ENCODE results near the gene RCBTB1. TPM values are rescaled to one million over a fixed set of nuclear protein-coding genes. Genes with fewer than 3 reads are reported as not detected.
A peak's percentile ranks its signal among the peaks of the same experiment; 100 is the strongest.

Gene RCBTB1
- total RNA-seq, 1 donor from 2014 or later = 54.2 TPM

DNA sequence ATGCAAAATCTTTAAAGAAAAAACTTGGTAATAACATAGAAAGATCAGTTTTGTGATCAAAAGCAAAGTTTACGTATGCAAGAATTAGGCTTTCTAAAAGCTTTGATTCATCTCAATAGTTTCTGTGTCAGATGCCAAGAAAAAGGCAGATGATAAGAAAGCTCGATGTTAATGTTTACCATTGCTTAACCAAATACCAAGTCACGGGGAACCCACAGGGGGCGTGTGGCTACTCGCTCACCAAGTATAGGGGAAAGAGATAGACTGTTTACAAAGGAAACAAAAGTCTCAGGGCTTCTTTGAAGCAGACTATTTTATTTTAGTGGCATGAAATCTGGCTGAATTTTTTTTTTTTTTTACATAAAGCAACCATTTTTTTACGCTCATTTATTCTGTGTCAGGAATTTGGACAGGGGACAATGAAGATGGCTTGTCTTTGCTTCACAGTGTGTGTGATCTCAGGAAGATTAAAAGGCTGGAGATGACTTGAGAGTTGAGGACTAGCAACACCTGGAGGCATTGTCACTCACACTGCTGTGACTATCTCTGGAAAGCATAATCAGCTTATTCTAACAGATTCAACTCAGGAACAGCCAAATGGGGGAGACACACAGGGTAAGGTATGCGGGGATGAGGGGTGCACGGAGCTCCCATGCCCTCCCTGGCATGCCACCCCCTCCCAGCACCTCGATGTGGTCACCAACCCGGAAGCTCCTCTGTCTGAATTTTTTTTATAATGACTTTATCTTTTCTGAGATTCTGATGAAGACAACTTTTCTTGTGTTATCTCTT lies 24.9 kb downstream of the RCBTB1 start:
- peaks cover 6% of the 10 kb centered on the region for H3K36me3 ChIP-seq
- Mint-ChIP-seq H3K4me1 (no peaks in the 10 kb centered on the region), H3K4me3 (no peak overlapping the region), H3K27ac (peak overlapping the region; percentile 44), H3K9me3 (peaks cover 8% of the 10 kb centered on the region), H3K36me3 (peaks cover 25% of the 10 kb centered on the region), H3K27me3 (ENCODE audit: insufficient read depth, low read depth) (peaks cover 3% of the 10 kb centered on the region)
- no peaks in the 10 kb centered on the region for H3K4me1 ChIP-seq
- H3K4me3 ChIP-seq = no peak overlapping the region
- no peak overlapping the region for H3K27ac ChIP-seq
- no peak for TF ChIP-seq EZH2 (IDR thresholded peaks at IDR 0.05)
- TF ChIP-seq, protein P1, sequence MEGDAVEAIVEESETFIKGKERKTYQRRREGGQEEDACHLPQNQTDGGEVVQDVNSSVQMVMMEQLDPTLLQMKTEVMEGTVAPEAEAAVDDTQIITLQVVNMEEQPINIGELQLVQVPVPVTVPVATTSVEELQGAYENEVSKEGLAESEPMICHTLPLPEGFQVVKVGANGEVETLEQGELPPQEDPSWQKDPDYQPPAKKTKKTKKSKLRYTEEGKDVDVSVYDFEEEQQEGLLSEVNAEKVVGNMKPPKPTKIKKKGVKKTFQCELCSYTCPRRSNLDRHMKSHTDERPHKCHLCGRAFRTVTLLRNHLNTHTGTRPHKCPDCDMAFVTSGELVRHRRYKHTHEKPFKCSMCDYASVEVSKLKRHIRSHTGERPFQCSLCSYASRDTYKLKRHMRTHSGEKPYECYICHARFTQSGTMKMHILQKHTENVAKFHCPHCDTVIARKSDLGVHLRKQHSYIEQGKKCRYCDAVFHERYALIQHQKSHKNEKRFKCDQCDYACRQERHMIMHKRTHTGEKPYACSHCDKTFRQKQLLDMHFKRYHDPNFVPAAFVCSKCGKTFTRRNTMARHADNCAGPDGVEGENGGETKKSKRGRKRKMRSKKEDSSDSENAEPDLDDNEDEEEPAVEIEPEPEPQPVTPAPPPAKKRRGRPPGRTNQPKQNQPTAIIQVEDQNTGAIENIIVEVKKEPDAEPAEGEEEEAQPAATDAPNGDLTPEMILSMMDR (IDR thresholded peaks at IDR 0.05) = peak; percentile 27
- no peaks in the 10 kb centered on the region for H4K20me1 ChIP-seq (ENCODE audit: low read depth)
- no peaks in the 10 kb centered on the region for H3K79me2 ChIP-seq (ENCODE audit: low read depth)
- no peak overlapping the region for H2AFZ ChIP-seq (replicated peaks)
- no peaks in the 10 kb centered on the region for H3F3A ChIP-seq (ENCODE audit: low read depth)
- H3K9ac ChIP-seq = no peak overlapping the region
- DNase-seq (ENCODE audit: low spot score) = peak; percentile 11
- no peaks in the 10 kb centered on the region for H3K27me3 ChIP-seq
- H3K4me2 ChIP-seq = no peak overlapping the region
- H3K9me3 ChIP-seq (ENCODE audit: low read depth) = no peaks in the 10 kb centered on the region

DNA sequence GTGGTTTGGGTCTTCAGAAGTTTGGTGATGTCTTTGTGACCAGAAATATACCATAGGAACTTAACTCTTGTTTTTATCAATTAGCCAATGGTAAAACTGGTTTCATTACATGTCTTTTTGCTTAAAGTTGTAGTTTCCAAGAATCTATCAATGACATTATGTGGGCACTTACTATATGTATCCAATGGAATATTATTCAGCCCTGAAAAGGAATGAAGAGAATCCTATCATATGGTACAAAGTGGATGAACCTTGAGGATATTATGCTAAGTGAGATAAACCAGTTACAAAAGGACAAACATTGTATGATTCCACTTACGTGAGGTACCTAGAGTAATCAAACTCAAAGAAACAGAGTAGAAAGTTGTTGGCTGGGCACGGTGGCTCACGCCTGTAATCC lies 26.4 kb downstream of the RCBTB1 start:
- H3F3A ChIP-seq (ENCODE audit: low read depth) = no peaks in the 10 kb centered on the region
- no peaks in the 10 kb centered on the region for H4K20me1 ChIP-seq (ENCODE audit: low read depth)
- peaks cover 3% of the 10 kb centered on the region for H3K27me3 Mint-ChIP-seq (ENCODE audit: insufficient read depth, low read depth)
- H3K4me1 Mint-ChIP-seq = no peaks in the 10 kb centered on the region
- peaks cover 6% of the 10 kb centered on the region for H3K36me3 ChIP-seq
- H3K79me2 ChIP-seq (ENCODE audit: low read depth) = no peaks in the 10 kb centered on the region
- H3K4me2 ChIP-seq = no peak overlapping the region
- H3K9me3 ChIP-seq (ENCODE audit: low read depth) = no peaks in the 10 kb centered on the region
- peaks cover 26% of the 10 kb centered on the region for H3K36me3 Mint-ChIP-seq
- TF ChIP-seq EZH2phosphoT487 (IDR thresholded peaks at IDR 0.05) (no peak), EZH2 (IDR thresholded peaks at IDR 0.05) (no peak)
- TF ChIP-seq, protein P1 (IDR thresholded peaks at IDR 0.05) = no peak
- no peaks in the 10 kb centered on the region for H3K4me1 ChIP-seq
- no peak overlapping the region for H3K4me3 Mint-ChIP-seq
- no peak overlapping the region for H3K27ac Mint-ChIP-seq
- H3K9me3 Mint-ChIP-seq = peaks cover 5% of the 10 kb centered on the region
- DNase-seq (ENCODE audit: low spot score) = no peak
- H2AFZ ChIP-seq (replicated peaks) = no peak overlapping the region
- no peak overlapping the region for H3K27ac ChIP-seq
- no peak overlapping the region for H3K9ac ChIP-seq
- H3K4me3 ChIP-seq = no peak overlapping the region
- no peaks in the 10 kb centered on the region for H3K27me3 ChIP-seq

DNA sequence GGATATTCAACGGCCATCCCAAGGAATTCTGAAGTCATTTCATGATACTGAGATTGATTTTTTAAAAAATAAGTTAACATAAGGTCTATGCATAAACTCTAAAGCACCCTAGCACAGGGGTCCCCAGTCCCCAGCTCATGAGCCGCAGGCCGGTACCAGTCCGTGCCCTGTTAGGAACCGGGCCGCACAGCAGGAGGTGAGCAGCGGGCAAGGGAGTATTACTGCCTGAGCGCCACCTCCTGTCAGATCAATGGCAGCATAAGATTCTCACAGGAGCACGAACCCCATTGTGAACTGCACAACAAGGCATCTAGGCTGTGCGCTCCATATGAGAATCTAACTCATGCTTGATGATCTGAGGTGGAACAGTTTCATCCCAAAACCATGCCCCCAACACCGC lies 31.0 kb downstream of the RCBTB1 start:
- H3K4me2 ChIP-seq = no peak overlapping the region
- no peak overlapping the region for H3K27ac ChIP-seq
- no peaks in the 10 kb centered on the region for H3K4me1 ChIP-seq
- no peak overlapping the region for H2AFZ ChIP-seq (replicated peaks)
- no peaks in the 10 kb centered on the region for H3K27me3 Mint-ChIP-seq (ENCODE audit: insufficient read depth, low read depth)
- TF ChIP-seq EZH2 (IDR thresholded peaks at IDR 0.05) (no peak), EZH2phosphoT487 (IDR thresholded peaks at IDR 0.05) (no peak)
- TF ChIP-seq, protein P1 (IDR thresholded peaks at IDR 0.05) = no peak
- H3K9me3 Mint-ChIP-seq = peaks cover 2% of the 10 kb centered on the region
- H3K4me1 Mint-ChIP-seq = no peaks in the 10 kb centered on the region
- peaks cover 24% of the 10 kb centered on the region for H3K36me3 Mint-ChIP-seq
- no peak overlapping the region for H3K27ac Mint-ChIP-seq
- H3K36me3 ChIP-seq = peaks cover 6% of the 10 kb centered on the region
- no peak overlapping the region for H3K4me3 ChIP-seq
- no peaks in the 10 kb centered on the region for H3F3A ChIP-seq (ENCODE audit: low read depth)
- DNase-seq (ENCODE audit: low spot score) = no peak
- H3K27me3 ChIP-seq = no peaks in the 10 kb centered on the region
- H3K9me3 ChIP-seq (ENCODE audit: low read depth) = no peaks in the 10 kb centered on the region
- H4K20me1 ChIP-seq (ENCODE audit: low read depth) = no peaks in the 10 kb centered on the region
- no peaks in the 10 kb centered on the region for H3K79me2 ChIP-seq (ENCODE audit: low read depth)
- H3K9ac ChIP-seq = no peak overlapping the region
- no peak overlapping the region for H3K4me3 Mint-ChIP-seq

Data from neural progenitor cell (in vitro differentiated cells).